IPS-NIHi7 (cell line): ENCODE results near the gene SAFB2.
"Not testable (repeated sequence)": the region's sequence is repeated elsewhere in the genome, so short reads cannot be mapped to it uniquely, and the experiment has no call there.

Experiments
- DNase-seq: peaks from one replicate; pipeline ENCODE4 v3.0.0; 2012; ENCODE audit warnings: mixed read lengths; ENCODE audit errors: extremely low spot score

The SAFB2 gene

DNA sequence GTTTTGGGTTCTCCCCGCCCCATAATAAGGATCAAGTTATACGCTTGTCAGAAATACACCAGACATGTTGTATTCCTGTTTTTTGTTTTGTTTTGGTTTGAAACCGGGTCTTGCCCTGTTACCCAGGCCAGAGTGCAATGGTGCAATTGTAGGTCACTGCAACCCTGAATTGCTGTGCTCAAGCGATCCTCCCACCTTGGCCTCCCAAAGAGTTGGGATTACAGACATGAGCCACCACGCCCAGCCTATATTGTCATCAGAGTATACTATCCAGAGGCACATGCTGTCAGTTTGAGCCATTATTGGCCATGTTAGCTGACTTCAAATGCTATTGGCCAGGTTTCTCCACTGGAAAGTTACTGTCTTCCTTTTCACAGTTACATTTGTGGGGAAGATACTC lies 10.1 kb upstream of the SAFB2 start:
- no peak for DNase-seq

DNA sequence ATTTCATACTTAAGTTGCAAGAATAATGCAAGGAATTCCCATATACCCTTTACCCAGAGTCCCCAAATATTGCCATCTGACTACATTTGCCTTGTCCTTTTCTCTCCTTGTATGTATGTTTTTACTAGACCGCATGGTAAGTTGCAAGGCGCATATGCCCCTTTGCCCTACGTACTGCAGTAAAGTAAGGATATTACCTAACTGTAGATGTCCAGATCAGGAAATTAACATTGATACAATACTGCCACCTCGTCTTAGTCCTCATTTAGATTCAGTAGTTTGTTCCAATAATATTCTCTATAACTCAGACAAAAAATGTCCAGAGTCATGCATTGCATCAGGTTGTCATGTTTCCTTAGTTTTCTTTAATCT lies 9.7 kb upstream of the SAFB2 start:
- DNase-seq: no peak

DNA sequence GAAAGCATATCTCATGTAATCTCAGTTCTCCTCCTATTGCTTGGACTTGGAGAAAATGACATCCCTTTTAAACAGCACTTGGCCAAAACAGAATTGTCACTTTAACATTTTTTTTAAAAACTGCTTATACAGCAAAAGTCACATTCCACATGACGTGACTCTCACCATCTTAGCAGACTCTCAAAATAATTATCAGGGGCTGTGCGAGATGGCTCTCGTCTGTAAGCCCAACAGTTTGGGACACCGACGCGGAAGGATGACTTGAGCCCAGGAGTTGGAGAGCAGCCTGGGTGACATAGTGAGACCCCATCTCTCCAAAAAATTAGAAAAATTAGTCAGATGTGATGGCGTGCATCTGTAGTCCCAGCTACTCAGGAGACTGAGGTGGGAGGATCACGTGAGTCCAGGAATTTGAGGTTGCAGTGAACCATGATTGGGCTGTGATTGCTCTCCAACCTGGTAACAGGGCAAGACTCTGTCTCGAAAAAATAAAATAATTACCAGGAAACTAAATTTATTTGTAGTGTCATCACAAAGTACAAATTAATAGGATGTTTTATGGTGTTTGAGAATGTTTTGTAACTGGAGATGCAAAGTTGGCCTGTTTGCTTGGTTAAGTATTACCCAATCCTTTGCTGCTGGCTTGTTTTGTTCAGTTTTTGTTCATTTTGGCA lies 9.1 kb upstream of the SAFB2 start:
- no peak for DNase-seq

DNA sequence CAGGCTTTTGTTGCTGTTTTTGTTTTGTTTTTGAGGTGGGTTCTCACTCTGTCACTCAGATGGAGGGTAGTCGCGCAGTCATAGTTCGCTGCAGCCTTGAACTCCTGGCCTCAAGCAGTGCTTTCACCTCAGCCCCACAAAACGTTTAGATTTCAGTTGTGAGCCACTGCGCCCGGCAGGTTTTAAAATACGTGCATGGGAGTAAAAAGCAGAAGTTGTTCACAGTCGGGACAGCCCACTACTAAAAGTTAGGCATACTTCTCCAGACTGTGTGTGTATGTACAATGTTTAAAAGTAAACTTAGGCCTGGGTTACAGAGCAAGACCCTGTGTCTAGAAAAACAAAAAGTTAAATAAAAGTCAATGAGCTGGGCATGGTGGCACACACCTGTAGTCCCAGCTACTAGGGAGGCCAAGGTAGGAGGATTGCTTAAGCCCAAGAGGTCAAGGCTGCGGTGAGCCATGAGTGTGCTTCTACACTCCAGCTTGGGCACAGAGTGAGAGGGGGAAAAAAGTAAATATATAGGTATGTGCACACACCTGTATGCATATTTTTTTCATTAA lies 6.4 kb upstream of the SAFB2 start:
- DNase-seq: no peak

DNA sequence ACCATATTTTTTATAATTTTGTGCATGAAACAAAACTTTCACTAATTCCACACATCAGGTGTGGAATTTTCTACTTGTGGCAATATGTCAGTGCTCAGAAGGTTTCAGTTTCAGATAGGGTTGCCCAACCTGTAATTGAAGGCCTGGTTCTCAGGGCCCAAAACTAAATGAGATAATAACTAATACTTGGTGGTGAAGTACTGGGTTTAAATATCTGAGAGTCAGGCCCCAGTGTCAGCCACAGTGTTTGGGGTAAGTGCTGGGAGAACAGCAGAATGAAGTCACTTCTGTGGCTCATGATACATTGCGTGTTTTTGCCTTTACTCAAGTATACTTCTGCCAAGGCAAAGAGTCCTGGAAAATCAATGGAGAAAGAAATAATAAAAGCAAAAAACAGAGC lies 5.9 kb upstream of the SAFB2 start:
- no peak for DNase-seq

DNA sequence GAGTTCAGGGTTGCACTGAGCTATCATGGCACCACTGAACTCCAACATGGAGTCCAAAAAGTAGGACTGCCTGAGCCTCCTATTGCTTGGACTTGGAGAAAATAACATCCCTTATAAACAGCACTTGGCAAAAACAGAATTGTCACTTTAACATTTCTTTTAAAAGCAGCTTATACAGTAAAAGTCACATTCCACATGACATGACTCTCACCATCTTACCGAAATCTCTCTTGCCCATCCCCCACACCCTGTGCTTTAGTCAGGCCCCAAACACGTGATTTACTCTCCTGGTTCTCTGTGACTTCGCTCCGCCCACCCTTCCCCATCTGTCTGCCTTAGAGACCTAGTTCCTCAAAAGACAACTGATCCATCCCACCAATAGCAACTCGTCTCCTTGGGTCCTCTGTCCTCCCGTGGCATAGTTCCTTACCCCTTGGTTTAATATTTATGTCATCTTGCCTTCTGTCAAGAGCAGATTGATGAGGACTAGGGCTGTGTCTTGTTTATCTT lies 4.9 kb upstream of the SAFB2 start:
- no peak for DNase-seq

DNA sequence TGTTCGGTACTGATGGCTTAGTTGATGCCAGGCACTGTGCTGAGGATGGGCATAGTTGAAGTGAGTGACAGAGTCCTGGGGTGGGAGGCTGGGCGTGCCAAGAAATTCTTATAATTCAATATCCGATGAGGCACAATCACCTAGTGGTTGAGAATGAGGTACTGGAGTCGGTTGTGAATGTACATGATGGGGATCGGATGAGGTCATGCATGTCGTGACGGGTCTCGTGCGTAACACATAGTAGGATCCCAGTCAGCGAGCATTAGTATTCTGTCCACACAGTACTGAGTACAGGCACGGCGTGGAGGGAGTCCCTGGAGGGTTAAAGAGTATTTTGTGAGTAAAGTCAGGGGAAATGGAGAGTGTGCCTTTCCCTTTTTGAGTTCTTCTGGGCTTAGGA lies 3.1 kb upstream of the SAFB2 start:
- DNase-seq: no peak

DNA sequence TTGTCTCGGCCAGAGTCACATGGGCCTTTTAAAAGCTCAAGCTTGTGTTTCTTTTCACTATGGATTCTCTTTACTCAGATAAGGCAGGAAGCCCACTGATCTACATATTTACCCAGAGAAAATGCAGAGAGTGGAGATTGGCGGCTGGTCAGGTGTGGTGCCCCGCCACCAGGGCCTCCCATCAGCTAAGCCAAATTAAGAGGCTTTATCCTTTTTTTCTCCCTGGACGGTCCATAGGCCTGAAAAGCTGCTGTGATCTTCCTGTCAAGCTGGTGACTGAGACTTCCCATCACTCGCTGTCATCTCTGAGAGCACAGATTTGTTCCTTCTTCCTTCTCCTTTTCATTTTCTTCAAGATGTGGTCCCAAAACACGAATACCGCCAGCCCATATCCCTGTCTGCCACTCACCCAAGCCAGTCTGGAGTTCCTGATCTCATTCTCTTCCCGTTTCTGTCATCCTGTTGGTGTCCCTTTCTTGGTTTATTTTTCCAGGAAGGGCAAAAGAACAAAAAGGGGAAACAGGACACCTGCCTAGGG lies 2.2 kb upstream of the SAFB2 start:
- no peak for DNase-seq

DNA sequence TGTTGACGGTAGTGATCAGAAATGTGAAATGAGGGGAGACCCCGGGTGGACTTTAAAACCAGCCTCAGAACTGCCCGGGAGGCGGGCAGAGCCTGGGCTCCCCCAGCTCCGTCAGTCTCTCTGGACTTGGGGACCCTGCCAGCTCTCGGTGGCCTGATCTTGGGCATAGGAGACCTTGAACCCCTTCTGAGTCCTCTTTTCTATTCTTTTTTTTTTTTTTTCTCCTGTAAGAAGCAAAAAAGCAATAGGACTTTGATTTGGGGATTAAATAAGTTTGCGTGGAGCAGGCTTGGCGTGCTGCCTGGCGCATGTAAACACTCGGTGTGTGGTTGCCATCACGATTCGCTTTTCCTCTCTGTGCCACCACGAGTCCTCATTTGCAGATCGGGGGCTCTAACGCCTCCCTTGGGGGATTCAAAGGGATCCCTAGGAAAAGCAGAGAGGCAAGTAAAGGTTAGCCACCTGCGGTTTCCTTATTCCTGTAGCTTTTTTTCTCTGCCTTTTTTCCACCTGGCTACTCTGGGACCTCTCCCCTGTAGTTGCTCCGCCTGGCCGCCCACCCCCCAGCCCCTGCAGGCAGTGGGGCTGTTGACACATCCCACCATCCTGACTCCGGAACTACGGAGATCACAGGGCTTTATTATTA lies 1.6 kb upstream of the SAFB2 start:
- peak; percentile 20 for DNase-seq

DNA sequence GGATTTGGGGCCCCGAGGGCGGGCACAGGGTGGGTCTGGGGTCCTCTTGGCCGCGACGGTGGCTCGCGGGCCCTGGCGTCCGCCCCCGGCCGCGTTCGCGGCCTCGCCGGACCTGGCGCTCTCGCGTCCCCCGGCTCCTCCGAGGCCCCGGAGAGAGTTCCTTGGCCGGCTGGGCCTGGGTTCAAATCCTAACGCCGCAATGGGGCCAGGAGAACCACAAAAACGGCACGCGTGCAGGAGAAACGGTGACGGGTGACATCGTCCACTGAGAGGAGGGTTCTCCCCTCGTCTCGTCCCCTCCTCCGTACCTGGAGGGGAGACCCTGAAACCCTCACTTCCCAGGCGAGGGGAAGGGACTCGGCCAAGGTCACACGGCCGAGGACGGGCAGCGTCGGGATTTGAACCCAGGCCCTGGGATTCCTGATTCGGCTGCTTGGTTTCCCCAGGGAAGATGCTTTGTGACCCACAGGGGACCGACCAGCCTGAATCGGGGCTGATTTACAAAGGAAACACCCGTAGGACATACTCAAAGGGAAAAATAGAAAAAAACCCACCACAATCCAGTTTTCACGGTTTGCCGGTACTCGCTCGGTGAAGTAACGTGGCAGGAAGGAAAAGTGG lies 931 bp upstream of the SAFB2 start:
- DNase-seq: no peak

DNA sequence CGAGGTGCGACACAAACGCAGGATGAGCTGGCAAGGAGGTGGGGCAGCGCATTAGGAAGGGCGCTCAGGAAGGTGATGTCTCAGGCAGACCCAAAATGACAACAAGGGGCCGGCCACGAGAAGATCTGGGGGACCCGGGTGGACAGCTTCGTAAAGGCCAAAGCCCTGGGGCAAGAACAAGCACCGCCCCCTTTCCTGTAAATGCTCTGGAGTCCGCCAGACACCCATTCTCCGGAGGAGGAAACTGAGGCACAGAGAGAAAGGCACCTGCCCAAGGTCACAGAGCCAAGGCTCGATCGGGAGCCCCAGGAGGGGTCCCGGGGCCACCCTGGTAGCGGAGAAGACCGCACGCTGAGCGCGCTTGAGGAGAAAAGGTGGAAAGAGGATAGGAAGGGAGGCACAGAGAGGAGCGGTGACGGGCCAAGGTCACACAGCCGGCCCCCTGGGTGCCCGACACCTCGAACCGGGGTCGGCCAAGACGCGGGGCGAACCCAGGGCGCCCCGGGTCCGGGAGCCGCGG lies 571 bp downstream of the SAFB2 start:
- DNase-seq: no peak

DNA sequence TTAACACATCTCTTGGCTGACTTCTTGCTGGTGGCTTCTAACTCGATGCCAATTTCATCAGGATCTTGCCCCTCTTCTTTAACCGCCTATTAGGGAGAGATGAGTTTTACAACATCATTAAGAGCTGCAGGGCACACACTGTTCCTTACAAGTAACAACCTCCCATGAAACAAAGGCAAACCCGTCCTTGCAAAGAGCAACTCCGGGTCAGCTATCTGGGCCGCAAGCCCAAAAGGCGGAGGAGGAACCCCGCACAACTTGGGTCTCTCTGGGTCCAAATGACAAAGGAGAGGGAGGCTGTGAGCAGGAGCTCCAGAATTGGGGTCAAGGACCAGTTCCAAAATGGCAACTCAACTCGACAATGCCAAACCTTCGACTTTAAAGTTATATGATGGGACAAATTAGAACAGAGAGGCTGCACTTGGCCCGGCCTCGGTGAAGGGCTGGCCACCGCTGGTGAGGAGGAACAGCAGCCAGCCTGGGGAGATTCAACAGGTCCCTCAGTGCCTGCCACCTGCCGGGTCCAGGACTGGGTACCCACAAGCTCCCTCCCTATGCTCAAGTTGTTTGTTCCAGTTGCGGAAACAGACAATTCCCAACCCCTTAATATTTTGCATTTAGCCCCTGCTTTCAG lies 1.1 kb downstream of the SAFB2 start:
- no peak for DNase-seq

DNA sequence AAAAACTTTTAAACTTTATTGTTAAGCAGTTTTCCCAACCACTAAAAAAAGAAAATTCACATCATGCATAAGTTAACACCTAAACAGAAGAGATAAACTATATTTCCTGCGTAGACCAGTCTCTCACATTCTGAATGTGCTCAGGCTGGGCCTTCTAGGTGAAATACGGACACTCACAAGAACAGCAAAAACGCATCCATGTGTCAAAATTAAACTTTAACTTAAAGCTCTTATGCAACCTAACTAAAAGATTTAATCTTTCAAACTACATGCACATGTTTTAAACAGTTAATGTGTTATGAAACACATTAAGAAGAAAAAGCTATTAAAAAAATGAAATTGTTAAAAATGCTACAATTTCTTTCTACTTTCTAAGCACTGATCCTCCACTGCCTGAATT lies 2.6 kb downstream of the SAFB2 start:
- DNase-seq: no peak

DNA sequence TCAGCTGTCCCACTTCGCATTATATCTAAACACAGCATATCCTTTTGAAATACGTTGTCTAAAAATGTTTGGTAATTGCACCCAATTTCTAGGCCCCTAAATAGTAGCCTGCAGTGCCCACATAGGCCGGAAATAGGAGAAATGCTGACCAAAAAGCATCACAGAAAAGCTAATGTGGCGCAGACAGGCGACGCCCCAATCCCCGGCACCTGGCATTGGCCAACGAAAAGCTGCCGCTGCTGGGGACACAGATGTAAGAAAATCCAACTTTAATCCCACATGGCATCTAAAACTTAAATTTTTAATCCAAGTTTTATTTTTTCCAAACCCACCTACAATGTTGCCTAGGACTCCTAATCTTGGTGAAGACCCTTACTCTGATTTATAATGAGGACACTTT lies 4.0 kb downstream of the SAFB2 start:
- DNase-seq: no peak

DNA sequence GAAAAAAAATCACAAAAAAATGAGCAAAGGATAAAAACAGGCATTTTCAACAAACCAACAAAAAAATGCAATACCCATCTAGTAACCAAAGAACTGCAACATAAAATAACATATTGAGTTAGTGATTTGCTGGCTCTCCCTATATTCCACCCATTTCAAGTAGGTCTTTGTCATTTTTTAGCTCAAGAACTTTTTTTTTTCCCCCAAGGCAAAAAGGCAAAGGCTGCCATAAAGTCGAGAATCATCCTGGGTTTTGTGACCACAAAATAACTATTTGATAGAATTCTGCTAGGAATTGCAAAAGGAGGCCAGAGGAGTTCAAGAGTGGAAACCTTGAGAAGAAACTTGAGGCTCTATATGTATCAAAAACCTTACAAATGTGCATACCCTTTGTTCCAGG lies 5.5 kb downstream of the SAFB2 start:
- no peak for DNase-seq

DNA sequence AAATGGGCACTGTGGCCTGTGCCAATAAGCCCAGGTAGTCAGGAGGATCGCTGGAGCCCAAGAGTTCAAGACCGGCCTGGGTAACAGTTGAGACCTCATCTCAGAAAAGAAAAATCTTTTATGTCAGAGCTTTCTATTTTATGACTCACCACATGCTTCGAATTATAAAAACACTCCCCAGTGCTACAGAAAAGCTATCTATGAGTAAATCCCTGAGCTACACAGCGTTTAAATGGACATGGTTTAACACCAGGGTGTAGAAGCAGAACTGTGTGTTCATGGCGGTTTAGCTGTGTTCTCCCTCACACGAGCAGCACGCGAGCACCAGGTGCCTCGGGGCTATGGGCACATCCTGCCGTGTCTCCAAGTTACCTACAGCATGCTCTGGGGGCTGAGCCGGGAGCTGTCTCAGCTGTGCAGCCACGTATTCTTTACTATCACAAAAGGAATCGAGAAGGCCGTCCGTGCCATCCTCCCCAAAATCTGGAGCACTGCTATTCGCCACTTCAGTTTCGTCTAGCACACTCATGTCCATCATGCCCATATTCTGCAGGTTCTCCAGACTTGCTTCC lies 6.7 kb downstream of the SAFB2 start:
- no peak for DNase-seq

DNA sequence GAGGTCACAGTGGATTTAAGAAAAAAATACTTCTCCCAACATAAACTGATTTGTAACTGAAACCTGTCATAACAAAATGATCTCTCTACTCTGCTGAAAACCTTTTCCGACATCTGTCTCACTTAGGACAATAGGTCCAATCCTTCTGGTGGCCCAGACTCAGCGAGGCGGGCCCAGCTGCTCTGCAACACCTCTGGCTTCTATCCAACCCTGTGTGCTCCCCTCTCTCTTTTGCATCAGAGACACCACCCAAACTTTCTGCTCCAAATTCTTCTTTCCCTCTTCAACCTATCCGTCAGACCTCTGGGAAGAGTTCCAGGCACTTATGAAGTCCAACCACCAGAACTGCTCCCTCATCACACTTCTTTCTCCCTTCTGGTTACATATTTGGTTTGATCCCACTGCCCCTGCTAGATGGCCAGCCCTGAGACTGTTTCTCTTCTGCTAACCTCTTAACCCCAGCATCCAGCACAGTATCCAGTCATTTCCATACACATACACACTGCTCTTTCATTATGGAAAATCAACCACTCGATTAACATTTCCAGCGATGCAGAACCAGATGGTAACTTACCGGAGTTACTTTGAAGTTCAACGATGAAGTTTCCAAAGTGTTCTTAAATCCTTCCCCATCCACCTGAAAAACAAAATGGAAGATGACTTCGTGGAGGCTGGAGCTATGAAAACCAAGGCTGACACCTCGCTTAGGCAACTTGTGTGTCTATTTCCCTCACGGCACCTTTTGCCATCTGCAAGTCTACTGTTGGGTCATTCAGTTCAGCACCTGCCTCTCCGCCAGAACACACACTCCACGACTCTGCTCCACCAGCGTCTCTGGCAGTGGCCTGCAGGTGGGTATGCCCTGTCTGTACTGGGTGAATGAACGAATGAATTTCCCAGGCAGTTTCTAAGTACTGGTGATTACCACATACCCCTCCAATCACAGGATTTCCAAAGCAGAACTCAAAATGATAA lies 9.4 kb downstream of the SAFB2 start:
- DNase-seq: no peak

DNA sequence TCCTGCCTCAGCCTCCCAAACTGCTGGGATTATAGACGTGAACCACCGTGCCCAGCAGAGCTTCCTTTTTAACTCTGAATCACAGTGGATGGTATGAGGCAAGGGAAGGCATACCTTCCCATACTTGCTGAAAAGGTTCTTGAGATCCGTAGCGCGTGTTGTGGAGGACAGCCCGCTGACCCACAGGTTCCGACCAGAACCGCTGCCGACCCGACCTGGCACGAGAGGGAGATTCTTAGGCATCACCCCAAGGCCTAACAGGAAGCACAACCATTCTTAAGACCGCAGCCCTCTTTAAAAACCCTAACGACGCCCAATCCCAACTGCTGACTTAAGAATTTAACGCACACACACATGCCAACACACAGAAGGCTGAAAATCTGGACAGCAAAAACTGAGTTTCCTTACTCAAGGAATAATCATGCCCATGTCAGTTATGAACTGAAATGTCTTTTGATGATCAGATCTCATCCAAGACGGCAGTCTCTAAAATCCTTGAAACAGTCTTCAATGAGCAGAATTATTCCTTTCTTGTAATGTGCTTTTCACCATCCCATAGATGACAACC lies 12.6 kb downstream of the SAFB2 start:
- DNase-seq: no peak

DNA sequence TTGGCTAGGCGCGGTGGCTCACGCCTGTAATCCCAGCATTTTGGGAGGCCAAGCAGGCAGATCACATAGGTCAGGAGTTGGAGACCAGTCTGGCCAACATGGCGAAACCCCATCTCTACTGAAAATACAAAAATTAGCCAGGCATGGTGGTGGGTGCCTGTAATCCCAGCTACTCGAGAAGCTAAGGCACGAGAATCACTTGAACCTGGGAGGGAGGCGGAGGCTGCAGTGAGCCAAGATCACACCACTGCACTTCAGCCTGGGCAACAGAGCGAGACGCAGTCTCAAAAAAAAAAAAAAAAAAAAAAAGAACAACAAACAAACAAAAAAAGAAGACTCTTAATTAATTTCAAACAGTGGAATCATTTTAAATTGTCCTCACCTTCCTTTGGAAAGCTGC lies 13.8 kb downstream of the SAFB2 start:
- DNase-seq: not testable (repeated sequence)

DNA sequence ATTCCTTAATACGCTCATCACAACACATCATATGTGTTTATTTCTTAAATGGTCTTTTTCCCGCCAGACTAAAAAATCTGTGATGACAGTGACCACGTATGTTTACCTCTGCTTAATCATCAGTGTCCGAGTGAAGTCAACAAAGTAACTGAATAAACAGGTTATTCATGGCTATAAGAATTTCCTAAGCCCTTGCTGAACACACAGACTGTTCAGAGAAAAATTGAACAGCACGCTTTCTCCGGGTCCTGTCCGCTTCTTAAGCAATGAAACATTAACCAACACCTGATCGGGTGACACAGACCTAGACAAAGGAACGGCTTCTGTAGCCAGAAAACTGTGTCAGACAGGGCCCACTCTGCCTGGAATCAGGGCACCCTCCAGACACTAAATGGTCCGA lies 14.3 kb downstream of the SAFB2 start:
- DNase-seq: no peak
